ENCODE results near the gene MSH3.
"Not testable (repeated sequence)": the region's sequence is repeated elsewhere in the genome, so short reads cannot be mapped to it uniquely, and the experiment has no call there.

The MSH3 gene

DNA sequence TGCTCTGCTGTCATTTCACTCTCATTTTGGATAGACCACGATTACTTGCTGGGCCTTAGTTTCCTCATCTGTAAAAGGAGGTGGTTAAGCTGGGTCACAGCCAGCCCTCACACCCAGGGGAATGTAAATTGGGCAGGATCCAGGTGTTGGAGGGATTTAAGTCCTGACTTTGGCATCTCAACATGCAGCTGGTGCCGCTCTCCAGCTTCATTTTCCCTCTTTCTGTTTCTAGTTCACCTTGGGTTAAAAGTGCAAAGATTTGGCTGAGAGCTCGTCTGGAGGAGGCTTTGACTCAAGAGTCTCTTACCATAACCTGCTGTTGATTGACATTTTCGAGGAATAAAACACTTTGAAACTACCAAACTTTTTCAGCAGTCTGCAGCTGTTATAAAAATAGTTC lies 144.6 kb downstream of the MSH3 start:
- DNase-seq: no peak

DNA sequence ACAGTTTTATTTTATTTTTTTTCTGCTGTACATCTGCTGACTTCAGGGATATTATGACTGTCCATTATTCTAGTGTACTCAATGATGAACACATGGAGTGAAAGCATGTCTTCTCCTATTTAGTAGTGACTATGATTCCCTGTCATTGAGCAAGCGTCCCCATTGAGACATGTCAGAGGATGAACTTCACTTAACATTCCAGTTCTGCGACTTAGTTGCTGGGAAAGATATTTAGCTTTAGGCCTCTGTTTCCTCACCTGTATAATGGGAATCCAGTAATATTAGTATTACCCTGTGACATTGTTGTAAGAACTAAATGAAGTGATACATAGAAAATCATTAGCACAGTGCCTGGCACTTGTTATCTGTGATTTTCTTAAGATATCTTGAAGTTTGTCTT lies 145.1 kb downstream of the MSH3 start:
- no peak for DNase-seq

DNA sequence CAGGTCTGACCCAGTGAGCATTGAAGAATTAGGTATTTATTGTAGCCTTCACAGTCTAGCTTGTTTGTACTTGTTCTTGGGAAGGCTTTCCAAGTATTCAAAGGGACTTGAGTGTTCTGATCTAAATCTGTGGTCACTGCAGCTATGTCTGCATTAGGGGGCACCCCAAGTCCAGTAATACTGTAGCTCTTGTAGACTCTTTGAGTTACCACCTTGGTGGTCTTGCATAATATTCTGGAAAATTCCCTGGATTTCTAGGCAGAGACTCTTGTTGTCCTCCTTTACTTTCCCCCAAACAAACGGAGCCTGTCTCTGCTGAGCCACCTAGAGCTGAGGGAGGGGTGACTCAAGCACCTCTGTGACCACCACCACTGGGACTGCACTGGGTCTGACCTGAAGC lies 149.9 kb downstream of the MSH3 start:
- no peak for DNase-seq

DNA sequence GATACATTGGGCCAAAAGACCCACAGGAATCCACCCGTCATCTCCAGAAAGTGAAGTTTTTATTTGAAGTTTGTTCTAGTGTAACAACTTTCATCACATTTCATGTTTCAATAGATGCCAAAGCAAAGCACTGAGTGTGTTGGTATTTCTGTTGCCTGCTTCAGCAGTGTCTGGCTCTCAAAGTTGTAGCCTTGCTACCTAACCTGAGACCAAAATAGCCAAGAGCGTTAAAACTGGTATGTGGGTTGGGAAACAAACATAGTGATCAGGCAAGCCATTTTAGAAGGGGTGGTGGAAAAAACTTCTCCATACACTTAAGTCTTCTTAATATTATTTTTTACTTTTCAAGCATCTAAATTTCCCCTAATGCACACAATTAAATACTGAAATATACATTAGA lies 150.6 kb downstream of the MSH3 start:
- no peak for DNase-seq

DNA sequence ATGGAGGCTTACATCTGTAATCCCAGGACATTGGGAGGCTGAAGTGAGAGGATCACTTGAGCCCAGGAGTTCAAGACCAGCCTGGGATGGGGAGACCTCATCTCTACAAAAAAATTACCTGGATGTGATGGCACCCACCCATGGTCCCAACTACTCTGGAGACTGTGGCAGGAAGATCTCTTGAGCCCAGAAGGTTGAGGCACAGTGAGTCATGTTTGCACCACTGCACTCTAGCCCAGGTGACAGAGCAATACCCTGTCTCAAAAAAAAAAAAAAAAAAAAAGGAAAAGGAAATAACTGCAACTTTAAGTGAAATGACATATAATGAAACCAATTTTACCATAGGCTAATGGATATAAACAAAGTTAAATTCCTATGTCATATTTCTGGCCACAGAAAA lies 152.5 kb downstream of the MSH3 start:
- DNase-seq: no peak

DNA sequence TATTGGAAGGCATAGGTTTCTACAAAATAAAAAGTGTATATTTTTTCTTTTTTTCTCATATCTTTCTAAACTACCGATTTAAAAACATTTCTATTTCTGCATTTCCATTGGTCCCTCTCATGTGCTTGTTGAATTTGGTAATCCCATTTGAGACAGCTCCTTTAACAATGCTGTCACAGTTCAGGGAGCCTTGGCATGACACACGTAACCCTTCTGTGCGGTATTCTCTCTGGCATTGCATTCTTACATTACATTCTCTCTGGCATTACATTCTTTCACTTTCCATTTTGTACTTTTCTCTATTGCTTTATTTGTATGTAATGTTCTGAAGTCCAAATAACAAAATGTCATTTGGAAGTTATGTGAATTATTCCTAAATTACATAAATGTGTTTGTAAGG lies 155.0 kb downstream of the MSH3 start:
- no peak for DNase-seq

DNA sequence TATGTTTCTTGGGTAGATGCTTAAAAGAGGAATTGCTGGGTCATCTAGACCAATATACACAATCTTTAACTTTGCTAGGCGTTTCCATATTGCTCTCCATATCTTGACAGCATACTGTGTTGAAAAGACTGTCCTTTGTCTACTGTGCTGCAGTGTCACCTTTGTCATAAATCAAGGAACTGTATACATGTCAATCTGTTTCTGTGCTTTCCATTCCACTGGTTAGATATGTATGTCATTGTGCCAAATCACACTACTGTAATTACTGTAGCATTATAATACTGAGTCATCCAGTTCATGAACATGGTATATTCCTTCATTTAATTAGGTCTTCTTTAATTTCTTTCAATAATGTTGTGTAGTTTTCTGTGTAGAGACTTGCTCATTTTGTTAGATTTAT lies 156.0 kb downstream of the MSH3 start:
- DNase-seq: no peak

DNA sequence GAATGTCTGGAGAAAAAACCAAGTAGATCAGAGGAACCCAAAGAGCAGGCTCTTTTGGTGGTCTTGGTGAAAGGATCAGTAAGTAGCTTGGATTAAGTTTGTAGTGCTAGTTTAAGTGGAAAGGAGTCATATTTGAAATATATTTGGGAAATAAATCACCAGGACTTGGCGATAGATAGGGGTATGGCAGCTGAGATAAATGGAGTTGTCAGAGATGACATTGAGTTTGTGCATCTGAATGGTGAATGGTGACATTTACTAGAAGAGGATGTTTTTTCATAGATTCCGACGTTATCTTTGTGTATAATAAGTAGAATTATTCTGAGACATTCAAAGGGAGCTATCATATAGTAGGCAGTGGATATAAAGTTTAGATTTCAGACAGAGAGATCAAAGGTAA lies 162.1 kb downstream of the MSH3 start:
- DNase-seq: no peak

DNA sequence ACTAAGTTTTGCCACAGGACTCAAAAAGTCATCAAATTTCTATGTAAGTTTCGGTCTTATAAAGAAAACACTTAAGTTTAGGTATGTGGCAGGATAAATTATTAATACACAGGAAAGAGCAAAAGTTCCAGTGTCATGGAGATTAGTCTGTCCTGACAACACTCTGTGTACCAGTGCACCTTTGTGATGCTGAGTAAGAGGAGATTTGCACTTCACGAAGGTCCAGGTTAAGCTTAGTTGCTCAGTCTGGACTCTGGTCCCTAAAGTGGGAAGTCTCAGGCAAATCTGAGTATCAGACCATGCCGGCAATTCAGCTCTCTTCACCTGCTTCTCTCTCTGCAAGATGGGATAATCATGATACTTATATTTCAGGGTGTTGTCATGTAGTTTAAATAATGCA lies 166.2 kb downstream of the MSH3 start:
- DNase-seq: no peak

DNA sequence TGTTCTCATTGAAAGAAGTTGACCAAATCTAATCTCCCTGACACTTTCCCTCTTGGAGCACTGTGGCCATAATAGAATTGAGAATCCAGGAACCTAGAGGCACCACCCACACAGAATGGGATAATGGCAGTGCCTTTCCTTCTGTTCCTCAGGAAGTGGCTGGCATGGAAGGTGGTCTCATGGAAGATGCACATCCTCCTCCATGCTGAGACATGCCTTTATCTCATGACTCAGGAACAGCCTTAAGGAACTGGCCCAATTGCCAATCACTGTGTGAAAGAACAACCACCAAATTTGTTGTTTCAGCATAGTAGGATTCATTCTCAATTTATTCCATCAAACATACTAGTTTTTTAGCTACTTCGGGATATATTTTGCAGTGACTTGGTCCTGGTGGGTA lies 168.2 kb downstream of the MSH3 start:
- no peak for DNase-seq

DNA sequence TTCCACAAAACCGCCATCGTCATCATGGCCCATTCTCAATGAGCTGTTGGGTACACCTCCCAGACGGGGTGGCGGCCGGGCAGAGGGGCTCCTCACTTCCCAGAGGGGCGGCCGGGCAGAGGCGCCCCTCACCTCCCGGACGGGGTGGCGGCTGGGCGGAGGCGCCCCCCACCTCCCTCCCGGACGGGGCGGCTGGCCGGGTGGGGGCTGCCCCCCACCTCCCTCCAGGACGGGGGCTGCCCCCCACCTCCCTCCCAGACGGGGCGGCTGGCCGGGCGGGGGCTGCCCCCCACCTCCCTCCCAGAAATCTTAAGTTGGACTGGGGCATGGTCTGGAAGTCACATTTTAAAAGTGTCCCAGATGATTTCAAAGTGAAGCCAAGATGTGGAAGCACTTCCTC lies 169.7 kb downstream of the MSH3 start:
- not testable (repeated sequence) for DNase-seq

DNA sequence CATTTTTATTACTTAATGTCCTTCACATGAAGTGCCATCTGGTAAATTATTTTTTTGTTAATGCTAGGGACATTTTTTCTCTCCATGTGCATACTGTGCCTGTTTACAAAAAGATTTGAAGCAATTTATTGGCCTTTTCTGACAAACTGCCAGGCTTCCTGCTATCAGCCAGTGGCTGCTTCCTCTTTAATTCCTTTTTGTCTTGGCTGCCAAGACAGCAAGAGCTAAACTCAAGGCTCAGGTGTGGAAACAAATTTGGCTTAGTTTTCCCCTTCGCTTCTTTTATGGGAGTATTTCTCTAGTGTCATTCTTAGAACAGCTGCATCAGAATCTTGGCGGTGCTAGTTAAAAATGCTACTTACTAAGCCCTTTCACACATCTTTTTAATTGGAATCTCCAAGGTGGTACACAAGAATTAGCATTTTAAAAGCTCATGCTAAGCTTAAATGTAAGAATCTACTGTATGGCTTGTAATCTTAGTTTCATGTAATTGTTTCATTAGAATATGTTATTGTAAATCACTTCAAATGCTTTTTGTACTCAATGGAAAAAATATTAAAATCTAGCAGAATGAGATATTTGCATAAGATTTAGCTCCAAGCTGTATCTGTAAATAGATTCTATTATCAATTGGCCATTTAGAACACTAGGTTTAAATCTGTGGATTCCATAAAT lies 171.5 kb downstream of the MSH3 start:
- DNase-seq: no peak

DNA sequence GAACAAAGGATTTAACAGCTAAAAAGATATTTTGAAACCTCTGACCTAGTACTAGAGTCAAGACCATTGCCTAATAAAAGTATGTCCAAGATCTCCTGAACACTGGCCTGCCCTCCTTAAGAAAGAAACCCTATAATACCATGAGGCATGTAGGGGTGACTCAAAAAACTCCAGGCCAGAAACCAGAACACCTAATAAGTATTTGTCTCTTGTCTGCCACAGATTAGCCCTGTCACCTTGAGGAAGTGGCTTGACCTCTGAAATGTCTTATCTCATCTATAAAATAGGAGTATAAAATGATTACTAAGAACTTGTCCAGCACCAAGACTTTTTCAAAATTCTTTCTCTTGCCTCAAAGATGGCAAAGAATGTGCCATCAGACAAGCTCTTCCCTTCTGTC lies 180.3 kb downstream of the MSH3 start:
- no peak for DNase-seq

DNA sequence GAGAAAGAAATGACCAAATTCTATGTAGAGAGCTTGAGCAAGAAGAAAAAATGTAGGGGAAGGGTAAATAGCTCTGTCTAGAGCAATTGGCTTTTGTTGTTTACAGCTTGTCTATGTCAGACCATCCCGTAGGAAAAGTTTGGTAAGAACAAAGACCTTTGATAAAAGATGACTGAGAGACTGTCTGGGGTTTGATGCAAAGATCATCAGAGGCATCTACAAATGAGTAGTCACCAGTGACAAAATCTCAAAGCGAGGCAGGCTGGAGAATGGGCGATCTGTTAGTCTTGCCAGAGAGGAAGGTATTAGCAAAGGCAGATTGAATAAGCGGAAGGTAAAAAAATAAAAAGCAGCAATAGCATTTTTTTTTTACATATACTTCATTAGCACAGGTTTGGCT lies 180.7 kb downstream of the MSH3 start:
- no peak for DNase-seq

DNA sequence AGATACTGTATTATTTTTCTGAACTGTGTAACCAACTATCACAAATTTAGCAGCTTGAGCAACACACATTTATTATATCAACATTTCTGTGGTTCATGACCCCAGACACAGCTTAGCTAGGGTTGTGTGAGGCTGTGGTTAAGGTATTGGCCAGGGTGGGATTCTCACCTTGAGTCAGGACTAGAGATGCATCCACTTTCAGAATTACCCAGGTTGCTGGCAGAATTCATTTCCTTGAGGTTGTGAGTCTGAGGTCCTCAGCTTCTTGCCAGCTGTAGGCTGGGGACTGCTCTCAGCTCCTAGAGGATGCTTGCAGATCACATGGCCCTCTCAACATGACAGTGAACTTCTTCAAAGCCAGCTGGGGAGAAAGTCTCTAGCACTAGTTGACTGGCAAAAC lies 183.2 kb downstream of the MSH3 start:
- no peak for DNase-seq

DNA sequence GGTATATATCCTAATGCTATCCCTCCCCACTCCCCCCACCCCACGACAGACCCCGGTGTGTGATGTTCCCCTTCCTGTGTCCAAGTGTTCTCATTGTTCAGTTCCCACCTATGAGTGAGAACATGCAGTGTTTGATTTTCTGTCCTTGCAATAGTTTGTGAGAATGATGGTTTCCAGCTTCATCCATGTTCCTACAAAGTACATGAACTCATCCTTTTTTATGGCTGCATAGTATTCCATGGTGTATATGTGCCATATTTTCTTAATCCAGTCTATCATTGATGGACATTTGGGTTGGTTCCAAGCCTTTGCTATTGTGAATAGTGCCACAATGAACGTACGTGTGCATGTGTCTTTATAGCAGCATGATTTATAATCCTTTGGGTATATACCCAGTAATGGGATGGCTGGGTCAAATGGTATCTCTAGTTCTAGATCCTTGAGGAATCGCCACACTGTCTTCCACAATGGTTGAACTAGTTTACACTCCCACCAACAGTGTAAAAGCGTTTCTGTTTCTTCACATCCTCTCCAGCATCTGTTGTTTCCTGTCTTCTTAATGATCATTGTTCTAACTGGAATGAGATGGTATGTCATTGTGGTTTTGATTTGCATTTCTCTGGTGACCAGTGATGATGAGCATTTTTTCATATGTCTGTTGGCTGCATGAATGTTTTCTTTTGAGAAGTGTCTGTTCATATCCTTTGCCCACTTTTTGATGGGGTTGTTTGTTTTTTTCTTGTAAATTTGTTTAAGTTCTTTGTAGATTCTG lies 186.8 kb downstream of the MSH3 start:
- not testable (repeated sequence) for DNase-seq

DNA sequence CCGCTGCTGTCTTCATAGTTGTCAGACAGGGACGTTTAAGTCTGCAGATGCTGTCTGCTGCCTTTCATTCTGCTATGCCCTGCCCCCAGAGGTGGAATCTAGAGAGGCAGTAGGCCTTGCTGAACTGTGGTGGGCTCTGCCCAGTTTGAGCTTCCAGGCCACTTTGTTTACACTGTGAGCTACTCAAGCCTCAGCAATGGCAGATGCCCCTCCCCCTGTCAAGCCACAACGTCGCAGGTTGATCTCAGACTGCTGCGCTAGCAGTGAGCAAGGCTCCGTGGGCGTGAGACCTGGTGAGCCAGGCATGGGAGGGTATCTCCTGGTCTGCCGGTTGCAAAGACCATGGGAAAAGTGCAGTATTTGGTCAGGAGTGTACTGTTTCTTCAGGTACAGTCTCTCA lies 192.0 kb downstream of the MSH3 start:
- DNase-seq: not testable (repeated sequence)

DNA sequence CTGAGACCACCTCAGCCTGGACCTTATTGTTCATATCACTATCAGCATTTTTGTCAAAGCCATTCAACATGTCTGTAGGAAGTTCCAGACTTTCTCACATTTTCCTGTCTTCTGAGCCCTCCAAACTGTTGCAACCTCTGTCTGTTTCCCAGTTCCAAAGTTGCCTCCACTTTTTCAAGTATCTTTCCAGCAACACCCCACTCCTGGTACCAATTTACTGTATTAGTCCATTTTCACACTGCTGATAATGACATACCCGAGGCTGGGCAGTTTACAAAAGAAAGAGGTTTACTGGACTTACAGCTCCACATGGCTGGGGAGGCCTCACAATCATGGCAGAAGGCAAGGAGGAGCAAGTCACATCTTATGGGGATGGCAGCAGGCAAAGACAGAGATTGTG lies 195.7 kb downstream of the MSH3 start:
- DNase-seq: not testable (repeated sequence)

DNA sequence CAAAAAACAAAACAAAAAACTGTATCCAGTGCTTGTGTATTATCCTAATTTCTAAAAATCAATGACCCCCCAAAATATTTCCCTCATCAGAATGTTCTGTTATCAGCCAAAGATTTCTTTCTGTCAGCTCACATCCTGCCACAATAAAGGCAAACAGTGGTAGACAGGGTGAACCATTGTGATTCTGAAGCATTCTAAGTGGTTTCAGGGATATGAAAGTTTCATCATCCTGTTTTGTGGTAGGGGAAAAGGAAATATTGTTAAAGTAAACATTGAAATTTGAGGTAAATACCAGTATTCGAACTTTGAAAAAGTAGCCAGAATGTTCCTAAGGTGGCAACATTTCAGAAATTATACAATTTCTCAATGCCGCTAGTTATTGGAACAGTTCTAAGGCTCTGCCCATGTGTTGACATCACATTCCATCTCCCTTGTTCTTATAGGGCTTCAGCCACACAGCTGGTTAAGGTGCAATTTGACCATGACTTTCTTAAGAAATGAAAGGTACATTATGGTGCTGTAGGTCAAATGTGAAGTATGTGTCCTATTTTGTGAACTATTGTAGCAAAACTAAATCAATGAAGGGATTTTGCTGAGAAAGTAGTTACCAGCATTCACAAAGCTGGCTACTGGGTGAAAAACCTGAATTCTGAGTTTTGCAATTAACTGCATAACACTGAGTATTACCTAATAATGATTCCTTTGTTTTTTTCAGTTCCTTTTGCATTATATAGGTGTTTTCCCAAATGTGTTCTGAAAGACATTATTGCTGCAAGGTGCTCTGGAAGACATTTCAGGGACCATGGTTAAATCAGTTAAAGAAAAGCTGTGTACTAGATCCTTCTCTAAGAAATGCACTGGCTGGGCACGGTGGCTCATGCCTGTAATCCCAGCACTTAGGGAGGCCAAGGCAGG lies 198.1 kb downstream of the MSH3 start:
- no peak for DNase-seq

DNA sequence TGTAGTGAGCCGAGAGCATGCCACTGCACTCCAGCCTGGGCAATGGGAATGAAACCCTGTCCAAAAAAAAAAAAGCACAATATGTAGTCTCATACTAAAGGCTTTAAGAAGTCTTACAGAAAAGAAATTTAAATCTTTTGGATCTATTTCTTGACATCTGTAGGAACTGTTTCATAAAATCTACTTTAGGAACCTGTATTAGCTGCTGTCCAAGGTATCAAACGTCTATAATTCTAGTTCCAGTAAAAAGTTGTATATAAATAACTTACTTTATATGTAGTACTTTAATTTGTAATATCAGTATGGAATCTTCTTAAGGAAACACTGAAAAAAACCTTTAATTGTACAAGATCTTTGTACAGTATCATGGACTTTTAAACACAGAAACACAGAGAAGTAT lies 199.0 kb downstream of the MSH3 start:
- DNase-seq: no peak

DNA sequence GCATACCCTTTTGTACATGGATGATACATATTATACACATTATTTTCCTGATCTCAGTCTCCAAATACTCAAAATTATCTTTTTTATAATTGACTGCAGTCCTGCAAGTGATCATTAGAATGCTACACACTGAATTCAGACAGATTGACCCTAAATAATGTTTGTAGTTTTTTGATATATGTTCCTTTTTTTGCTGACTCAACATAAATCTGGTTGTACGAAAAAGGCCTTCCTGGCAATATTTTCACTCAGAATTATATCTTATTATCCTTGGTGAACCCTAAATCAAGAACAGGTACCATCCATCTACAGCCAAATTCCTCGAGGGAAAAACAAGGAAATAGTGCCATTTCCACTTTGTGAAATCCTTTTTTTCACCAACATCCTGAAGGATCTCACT lies 200.1 kb downstream of the MSH3 start:
- DNase-seq: no peak

DNA sequence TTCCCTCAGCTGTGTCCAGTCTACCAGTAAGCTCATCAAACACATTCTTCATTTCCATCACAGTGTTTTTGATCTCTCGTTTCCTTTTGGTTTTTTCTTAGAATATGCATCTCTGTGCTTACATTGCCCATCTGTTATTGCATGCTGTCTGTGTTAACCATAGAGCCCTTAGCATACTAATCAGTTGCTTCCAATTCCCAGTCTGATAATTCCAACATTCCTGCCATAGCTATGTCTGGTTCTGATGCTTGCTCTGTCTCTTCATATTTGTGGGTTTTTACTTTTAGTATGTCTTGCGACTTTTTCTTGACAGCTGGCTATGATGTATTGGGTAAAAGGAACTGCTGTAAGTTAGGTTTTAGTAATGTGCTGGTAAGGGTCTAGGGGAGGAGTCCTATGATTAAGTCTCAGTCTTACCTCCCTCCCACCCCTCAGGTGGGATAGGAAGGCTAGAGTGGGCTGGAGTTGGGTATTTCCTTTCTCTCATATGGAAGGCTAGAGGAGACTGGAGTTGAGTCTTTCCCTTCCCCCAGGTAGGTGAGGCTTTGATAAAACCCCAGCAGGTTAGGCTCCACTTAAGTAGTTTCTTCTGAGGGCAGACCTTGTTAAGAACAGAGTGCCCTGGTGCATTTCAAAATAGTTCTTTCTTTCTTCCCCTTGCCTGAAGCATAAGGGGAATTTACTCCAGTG lies 206.6 kb downstream of the MSH3 start:
- DNase-seq: no peak

DNA sequence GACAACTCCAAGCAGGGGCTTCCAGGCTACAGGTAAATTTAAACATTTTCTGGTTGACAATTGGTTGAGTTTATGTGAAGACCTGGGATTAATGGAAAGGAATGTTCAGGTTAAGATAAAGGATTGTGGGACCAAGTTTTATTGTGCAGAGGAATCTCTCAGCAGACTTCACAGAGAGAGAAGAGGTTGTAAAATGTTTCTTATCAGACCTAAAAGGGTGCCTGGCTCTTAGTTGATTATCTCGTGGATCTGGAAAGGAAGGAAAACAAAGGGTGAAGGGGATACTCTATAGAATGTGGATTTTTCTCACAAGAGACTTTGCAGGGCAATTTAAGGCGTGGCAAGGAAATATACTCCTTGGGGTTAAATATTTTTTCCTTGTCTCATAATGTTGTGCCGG lies 209.3 kb downstream of the MSH3 start:
- DNase-seq: no peak

All from GOT3 (cell line).